RPMI8226 (cell line): ENCODE measurements around the gene EXOC3L1.

Experiments
- DNase-seq: peaks from one replicate; pipeline ENCODE4 v3.0.0-alpha.2; 2015

The EXOC3L1 gene

DNA sequence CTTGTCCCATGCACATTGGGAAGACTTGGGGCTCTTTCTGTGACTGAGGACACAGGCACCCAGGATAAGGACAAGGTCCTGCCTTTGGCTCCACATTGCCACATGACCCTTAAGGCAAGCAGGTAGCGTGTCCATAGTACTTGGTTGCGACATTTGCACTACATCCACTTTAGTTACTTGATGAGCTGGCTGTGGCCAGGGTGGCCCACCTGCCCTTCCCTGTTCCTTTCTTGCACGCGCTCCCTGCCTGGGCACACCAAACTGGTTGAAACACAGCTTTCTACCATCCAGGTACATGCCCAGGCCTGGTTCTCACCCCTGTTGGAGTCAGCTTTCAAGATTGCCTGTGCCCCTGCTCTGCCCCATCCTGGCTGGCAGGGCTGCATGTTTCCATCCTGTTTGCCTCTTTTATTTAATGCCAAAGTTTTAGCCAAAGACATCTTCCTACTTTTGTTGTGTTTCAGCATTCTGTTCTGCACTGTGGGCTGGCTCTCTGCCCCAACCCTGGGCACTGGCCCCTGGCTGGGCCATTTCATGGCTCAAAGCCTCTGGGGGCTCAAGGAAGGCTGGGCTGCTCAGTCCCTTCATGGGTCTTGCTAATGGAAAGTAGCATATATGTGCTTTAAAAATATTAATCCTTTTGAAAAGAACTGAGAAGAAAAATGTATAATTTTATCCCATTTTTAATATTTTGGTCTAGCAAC is 42.3 kb downstream of the EXOC3L1 start:
- no peak for DNase-seq

GRCh38 chr16:67146523-67147357 is 43.2 kb downstream of the EXOC3L1 start:
- DNase-seq = no peak

DNA sequence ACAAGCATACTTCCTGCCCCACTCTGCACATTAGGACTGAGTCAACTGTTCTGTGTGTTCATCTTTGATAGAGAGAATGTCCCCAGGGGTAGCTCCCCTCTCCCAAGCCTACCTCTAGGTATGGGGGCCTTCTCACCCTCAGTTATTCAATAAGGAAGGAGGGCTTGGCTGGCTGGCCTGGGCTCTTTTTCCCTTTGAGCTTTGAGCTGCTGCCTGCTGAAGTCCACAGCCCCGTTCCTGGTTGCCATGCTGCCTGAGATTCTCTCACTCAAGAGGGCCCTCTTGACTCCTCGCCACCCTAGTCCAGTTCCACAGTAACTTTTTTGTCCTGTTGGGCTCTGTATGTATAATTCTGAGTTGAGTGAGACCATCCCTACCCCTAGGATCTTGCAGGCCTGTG is 44.2 kb downstream of the EXOC3L1 start:
- DNase-seq = no peak

- no peak for DNase-seq
Observed at GRCh38 chr16:67144943-67145342, 45.0 kb downstream of the EXOC3L1 start.

DNA sequence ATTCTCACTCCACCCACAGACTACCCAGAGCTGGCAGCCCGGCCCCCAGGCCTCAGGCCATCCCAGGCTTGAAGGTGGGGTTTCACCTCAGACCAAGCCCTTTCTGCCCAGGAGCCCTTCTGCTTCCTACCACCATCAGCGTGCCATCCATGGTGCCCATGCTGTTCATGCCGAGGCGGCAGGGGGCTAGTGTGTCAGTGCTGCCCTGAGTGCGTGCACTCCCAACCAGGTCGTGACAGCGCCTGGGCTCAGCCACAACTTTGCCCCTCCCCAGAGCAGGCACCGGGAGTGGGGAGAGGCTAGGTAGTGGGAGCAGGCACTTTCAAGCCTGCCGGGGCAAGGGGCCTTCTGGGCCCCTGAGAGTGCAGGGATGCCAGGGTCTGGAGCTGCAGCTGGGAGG is 47.6 kb downstream of the EXOC3L1 start:
- DNase-seq = no peak

DNA sequence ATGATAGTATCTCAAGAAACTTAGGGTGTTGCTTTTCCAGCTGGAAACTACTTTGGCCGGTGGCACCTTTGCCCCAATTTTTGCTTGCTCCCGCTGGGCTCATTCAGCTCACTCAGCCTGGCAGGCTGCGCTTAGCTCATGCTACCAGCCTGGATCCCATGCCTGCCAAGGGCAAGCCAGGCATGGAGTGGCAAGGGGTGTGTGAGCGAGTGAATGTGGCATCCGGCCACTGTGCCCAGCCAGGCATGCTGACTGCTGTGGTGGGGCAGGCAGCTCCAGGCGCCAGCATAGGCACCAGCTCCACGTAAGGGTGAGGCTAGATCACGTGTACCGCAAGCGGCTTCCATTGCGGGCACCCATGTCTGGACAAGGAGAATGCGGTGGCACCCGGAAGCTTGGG is 48.5 kb downstream of the EXOC3L1 start:
- no peak for DNase-seq

DNA sequence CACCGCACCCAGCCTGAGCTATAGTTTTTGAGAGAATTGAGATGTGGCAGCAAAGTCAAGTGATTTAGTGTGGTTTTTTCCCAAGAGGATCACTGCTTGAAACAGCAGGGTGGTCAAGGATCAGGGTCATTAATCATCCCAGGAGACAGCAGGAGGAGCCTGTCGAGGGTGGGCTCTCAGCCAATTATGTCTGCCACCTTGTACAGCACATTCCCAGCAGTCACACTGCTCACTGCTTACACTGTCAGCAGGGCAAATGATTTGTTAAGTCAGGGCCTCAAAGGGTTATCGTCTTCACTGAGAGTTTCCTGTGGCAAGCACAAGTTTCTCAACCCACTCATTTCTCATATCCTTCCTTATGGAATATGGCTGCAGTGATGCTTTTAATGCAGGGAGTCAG is 52.3 kb downstream of the EXOC3L1 start:
- DNase-seq = no peak
